ENCODE results near the gene RHOT2. TPM values are rescaled to one million over a fixed set of nuclear protein-coding genes. Genes with fewer than 3 reads are reported as not detected.

RHOT2 gene
- total and polyA plus RNA-seq, 9 of the 15 experiments (the other 6 are each of a cell fraction or from before 2014, with no cell fraction given), result 5.0 to 373 (median 112) TPM

DNA sequence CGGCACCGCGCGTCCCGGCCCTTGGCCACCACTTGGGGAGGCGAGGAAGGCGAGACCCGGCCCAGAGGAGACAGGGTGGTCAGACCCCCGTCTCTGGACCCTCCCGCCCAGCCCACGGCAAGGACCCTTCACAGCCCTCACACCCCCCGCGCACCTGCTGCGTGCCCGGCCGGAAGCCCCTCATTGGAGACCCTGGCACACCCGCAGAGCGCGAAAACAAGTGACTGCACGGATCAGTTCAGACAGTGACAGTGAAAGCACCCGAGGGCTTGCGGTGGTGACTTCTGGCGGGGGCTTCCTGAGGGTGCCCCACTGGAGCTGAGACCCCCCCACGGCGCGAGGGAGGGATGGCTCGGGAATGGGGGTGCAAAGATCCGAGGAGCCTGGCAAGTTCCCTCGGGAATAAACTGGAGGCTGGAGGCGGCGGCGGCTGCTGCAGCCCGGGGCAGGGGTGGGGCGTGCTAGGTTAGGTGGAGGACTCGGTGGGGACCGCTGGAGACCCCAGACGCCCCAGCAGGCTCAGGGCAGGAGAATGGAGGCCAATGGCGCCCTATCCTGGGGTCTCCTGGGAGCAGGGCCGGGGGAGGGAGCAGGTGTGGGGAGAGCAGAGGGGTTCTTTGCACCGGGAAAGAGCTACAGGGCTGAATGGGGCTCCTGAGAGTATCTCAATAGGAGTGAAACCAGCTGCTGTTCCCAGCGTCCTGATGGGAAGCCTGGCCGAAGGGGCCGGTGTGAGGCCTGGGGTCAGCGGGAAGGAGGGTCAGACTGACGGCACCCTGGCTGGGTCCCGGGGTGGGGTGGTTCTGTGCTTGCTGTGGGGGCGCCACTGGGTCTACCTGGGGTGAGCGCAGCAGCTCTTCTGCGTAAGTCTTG lies 38.5 kb downstream of the RHOT2 start (continued):
- no peak for TF ChIP-seq ZNF395 (CRISPR knock-in tag; IDR thresholded peaks at IDR 0.05)
- TF ChIP-seq TRIM25 (IDR thresholded peaks at IDR 0.05; ENCODE audit: borderline replicate concordance), result no peak
- TF ChIP-seq, protein P1, sequence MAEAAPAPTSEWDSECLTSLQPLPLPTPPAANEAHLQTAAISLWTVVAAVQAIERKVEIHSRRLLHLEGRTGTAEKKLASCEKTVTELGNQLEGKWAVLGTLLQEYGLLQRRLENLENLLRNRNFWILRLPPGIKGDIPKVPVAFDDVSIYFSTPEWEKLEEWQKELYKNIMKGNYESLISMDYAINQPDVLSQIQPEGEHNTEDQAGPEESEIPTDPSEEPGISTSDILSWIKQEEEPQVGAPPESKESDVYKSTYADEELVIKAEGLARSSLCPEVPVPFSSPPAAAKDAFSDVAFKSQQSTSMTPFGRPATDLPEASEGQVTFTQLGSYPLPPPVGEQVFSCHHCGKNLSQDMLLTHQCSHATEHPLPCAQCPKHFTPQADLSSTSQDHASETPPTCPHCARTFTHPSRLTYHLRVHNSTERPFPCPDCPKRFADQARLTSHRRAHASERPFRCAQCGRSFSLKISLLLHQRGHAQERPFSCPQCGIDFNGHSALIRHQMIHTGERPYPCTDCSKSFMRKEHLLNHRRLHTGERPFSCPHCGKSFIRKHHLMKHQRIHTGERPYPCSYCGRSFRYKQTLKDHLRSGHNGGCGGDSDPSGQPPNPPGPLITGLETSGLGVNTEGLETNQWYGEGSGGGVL (CRISPR knock-in tag; IDR thresholded peaks at IDR 0.05), result no peak
- TF ChIP-seq FOS (IDR thresholded peaks at IDR 0.05; ENCODE audit: extremely low read depth, insufficient read length), result no peak
- no peak for TF ChIP-seq RBM22 (IDR thresholded peaks at IDR 0.05; ENCODE audit: low read depth, low read length, poor library complexity, severe bottlenecking)
- no peak for TF ChIP-seq ZFPM2 (CRISPR knock-in tag; IDR thresholded peaks at IDR 0.05)
- no peak for TF ChIP-seq ZNF23 (CRISPR knock-in tag; IDR thresholded peaks at IDR 0.05)
- TF ChIP-seq EP400 (IDR thresholded peaks at IDR 0.05), result no peak
- 0 out of 2 replicates have a peak, but pooled peaks have one; percentile 10 for TF ChIP-seq RBFOX2 (IDR thresholded peaks at IDR 0.05; ENCODE audit: low read depth, low read length)
- TF ChIP-seq BRF2 (IDR thresholded peaks at IDR 0.05; ENCODE audit: borderline replicate concordance, insufficient read depth, insufficient read length), result no peak
- TF ChIP-seq FOXA3 (CRISPR knock-in tag; conservative IDR thresholded peaks at IDR 0.05 in 1 of 2, IDR thresholded peaks at IDR 0.05 in 1 of 2), result no peak

All from K562 (cell line).